Measurements from ENCODE around the gene ADGRF5.
"Not testable (repeated sequence)": the region's sequence is repeated elsewhere in the genome, so short reads cannot be mapped to it uniquely, and the experiment has no call there.

The ADGRF5 gene

DNA sequence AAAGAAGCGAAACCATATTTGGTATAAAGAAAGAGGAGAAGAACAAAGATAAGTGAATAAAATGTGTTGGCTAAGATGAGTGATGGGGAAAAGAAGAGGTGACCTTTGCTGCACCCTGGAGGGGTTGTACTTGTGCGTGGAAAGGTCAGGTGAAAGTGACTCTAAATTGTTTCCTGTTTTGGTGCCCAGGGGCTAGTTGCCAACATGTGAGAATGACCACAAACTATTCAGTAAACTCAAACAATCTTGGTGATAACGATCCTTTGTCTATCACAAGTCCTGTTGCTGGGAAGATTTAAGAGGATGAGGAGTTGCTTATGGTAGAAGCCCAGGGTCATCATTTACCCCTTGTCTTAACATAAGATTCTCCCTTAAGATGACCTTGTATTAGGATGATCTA lies 57.9 kb downstream of the ADGRF5 start:
- H3K4me3 ChIP-seq (ENCODE audit: low read depth, low read length): no peak overlapping the region
- in situ Hi-C loops (cut with HindIII; ENCODE audit: low pct_ligation_motif_present, low sequenced_read_pairs): no loop called here
- no peak for DNase-seq

GRCh38 chr6:46862381-46862780 lies 59.4 kb downstream of the ADGRF5 start:
- no peak for DNase-seq

More for the DNA sequence above, 57.9 kb downstream of the ADGRF5 start:
- no peak overlapping the region for H3K27ac ChIP-seq
- no peaks in the 10 kb centered on the region for H3K27me3 ChIP-seq (replicated peaks)
- no peaks in the 10 kb centered on the region for H3K36me3 ChIP-seq (replicated peaks)
- TF ChIP-seq CTCF (IDR thresholded peaks at IDR 0.05; ENCODE audit: low read depth, low read length, missing control alignments): no peak

GRCh38 chr6:46855966-46856365 lies 65.8 kb downstream of the ADGRF5 start:
- H3K4me3 ChIP-seq (ENCODE audit: low read depth, low read length); in situ Hi-C loops (cut with HindIII; ENCODE audit: low pct_ligation_motif_present, low sequenced_read_pairs); H3K27ac ChIP-seq; H3K36me3 ChIP-seq (replicated peaks); H3K27me3 ChIP-seq (replicated peaks): not testable (repeated sequence)
- peak; percentile 39 for DNase-seq
- TF ChIP-seq CTCF (IDR thresholded peaks at IDR 0.05; ENCODE audit: low read depth, low read length, missing control alignments): peak; percentile 73

More at GRCh38 chr6:46862381-46862780, 59.4 kb downstream of the ADGRF5 start:
- H3K27me3 ChIP-seq (replicated peaks): no peaks in the 10 kb centered on the region
- H3K36me3 ChIP-seq (replicated peaks): no peaks in the 10 kb centered on the region
- no peak overlapping the region for H3K27ac ChIP-seq
- H3K4me3 ChIP-seq (ENCODE audit: low read depth, low read length): no peak overlapping the region
- in situ Hi-C loops (cut with HindIII; ENCODE audit: low pct_ligation_motif_present, low sequenced_read_pairs): no loop called here
- no peak for TF ChIP-seq CTCF (IDR thresholded peaks at IDR 0.05; ENCODE audit: low read depth, low read length, missing control alignments)

DNA sequence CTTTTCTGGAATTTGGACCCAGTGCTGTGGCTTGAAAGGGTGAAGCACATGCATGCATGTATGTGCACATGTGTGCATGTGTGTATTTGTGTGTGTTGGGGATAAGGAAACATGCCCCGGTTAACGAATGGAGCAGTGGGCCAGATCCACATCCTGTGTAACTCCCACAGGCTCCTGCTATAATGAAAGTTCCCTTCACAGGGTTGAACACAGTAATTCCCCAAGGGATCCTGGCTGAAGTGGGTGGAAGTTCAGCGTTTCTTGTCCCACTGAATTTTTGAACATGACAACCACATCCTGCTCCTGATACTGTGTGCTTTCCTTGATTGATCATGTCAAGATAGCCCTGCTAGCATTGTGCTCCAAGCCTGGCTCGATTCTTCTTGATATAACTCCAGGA lies 70.2 kb downstream of the ADGRF5 start:
- H3K36me3 ChIP-seq (replicated peaks): not testable (repeated sequence)

GRCh38 chr6:46850792-46851191 lies 70.9 kb downstream of the ADGRF5 start:
- Histone ChIP-seq H3K27me3 (replicated peaks) (no peaks in the 10 kb centered on the region), H3K36me3 (replicated peaks) (no peaks in the 10 kb centered on the region), H3K27ac (no peak overlapping the region), H3K4me3 (ENCODE audit: low read depth, low read length) (no peak overlapping the region)
- in situ Hi-C loops (cut with HindIII; ENCODE audit: low pct_ligation_motif_present, low sequenced_read_pairs): no loop called here
- peak; percentile 6 for DNase-seq
- TF ChIP-seq CTCF (IDR thresholded peaks at IDR 0.05; ENCODE audit: low read depth, low read length, missing control alignments): no peak

More for the DNA sequence above, 70.2 kb downstream of the ADGRF5 start:
- H3K27ac ChIP-seq; DNase-seq; H3K4me3 ChIP-seq (ENCODE audit: low read depth, low read length); H3K27me3 ChIP-seq (replicated peaks); in situ Hi-C loops (cut with HindIII; ENCODE audit: low pct_ligation_motif_present, low sequenced_read_pairs): not testable (repeated sequence)

DNA sequence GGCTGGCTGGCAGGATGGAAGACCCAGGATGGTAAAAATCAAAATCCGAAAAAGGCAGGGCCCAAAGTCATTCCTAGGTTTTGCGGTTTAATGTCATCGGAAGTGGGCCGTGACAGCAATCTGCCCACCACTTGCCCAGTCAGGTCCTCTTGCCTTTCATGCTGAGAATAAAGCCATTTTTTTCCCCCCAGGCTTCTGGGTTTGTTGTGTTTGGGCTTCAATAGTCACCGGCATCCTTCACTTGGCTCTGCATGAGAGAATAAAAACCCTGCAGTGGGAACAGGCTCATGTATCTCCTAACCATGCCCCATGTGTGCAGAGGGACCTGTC lies 72.4 kb downstream of the ADGRF5 start:
- no peak for DNase-seq
- Histone ChIP-seq H3K36me3 (replicated peaks) (no peaks in the 10 kb centered on the region), H3K4me3 (ENCODE audit: low read depth, low read length) (no peak overlapping the region), H3K27me3 (replicated peaks) (no peaks in the 10 kb centered on the region), H3K27ac (no peak overlapping the region)
- in situ Hi-C loops (cut with HindIII; ENCODE audit: low pct_ligation_motif_present, low sequenced_read_pairs): no loop called here
- TF ChIP-seq CTCF (IDR thresholded peaks at IDR 0.05; ENCODE audit: low read depth, low read length, missing control alignments): no peak

Data from brain microvascular endothelial cell (primary cell).